DND-41 (cell line): ENCODE results near the gene DLG2.

Experiments used
- EZH2 ChIP-seq: IDR thresholded peaks from 3 replicates; pipeline ENCODE4 v1.6.1; 2012; ENCODE audit warnings: borderline replicate concordance, low read depth, mild to moderate bottlenecking, moderate library complexity, low read length, inconsistent platforms; ENCODE audit not compliant: severe bottlenecking
- TF ChIP-seq, protein P1 (sequence below): IDR thresholded peaks from 2 replicates; pipeline ENCODE4 v1.5.1; 2012; ENCODE audit warnings: borderline replicate concordance, low read length, moderate library complexity, mild to moderate bottlenecking; ENCODE audit not compliant: poor library complexity, severe bottlenecking; ENCODE audit errors: extremely low read depth

GRCh38 chr11:83409476-83409875 is 2217.7 kb downstream of the DLG2 start:
- no peak for TF ChIP-seq EZH2
- TF ChIP-seq, protein P1, sequence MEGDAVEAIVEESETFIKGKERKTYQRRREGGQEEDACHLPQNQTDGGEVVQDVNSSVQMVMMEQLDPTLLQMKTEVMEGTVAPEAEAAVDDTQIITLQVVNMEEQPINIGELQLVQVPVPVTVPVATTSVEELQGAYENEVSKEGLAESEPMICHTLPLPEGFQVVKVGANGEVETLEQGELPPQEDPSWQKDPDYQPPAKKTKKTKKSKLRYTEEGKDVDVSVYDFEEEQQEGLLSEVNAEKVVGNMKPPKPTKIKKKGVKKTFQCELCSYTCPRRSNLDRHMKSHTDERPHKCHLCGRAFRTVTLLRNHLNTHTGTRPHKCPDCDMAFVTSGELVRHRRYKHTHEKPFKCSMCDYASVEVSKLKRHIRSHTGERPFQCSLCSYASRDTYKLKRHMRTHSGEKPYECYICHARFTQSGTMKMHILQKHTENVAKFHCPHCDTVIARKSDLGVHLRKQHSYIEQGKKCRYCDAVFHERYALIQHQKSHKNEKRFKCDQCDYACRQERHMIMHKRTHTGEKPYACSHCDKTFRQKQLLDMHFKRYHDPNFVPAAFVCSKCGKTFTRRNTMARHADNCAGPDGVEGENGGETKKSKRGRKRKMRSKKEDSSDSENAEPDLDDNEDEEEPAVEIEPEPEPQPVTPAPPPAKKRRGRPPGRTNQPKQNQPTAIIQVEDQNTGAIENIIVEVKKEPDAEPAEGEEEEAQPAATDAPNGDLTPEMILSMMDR, result no peak
